CD4-positive, alpha-beta T cell treated with Interleukin-6 for 4 hours (primary cell): ENCODE results near the gene PTPN14.
"Not testable (repeated sequence)": the region's sequence is repeated elsewhere in the genome, so short reads cannot be mapped to it uniquely, and the experiment has no call there.

Source experiments
- DNase-seq: peaks from one replicate; pipeline ENCODE4 v3.0.0-alpha.2; 2020; ENCODE audit warnings: mixed read lengths

The PTPN14 gene

GRCh38 chr1:214540324-214540723, 11.1 kb downstream of the PTPN14 start:
- DNase-seq: no peak

- no peak for DNase-seq
Observed at GRCh38 chr1:214538496-214538895, 12.9 kb downstream of the PTPN14 start.

GRCh38 chr1:214537872-214538473, 13.4 kb downstream of the PTPN14 start:
- no peak for DNase-seq

GRCh38 chr1:214537219-214537618, 14.2 kb downstream of the PTPN14 start:
- DNase-seq: no peak

GRCh38 chr1:214532070-214532469, 19.3 kb downstream of the PTPN14 start:
- DNase-seq: no peak

- no peak for DNase-seq
Observed at GRCh38 chr1:214525535-214526019, 25.8 kb downstream of the PTPN14 start.

- DNase-seq: no peak
Observed at GRCh38 chr1:214524824-214525223, 26.6 kb downstream of the PTPN14 start.

GRCh38 chr1:214523124-214523824, 28.1 kb downstream of the PTPN14 start:
- DNase-seq: no peak

- DNase-seq: not testable (repeated sequence)
Observed at GRCh38 chr1:214521458-214521857, 29.9 kb downstream of the PTPN14 start.

- DNase-seq: no peak
Observed at GRCh38 chr1:214520544-214521165, 30.7 kb downstream of the PTPN14 start.

- no peak for DNase-seq
Observed at GRCh38 chr1:214518361-214518760, 33.0 kb downstream of the PTPN14 start.

GRCh38 chr1:214516434-214517326, 34.7 kb downstream of the PTPN14 start:
- DNase-seq: no peak

GRCh38 chr1:214515544-214516433, 35.6 kb downstream of the PTPN14 start:
- DNase-seq: no peak

- no peak for DNase-seq
Observed at GRCh38 chr1:214514819-214515383, 36.5 kb downstream of the PTPN14 start.

- no peak for DNase-seq
Observed at GRCh38 chr1:214514032-214514818, 37.2 kb downstream of the PTPN14 start.

- DNase-seq: no peak
Observed at GRCh38 chr1:214513394-214513793, 38.0 kb downstream of the PTPN14 start.

GRCh38 chr1:214511639-214511998, 39.8 kb downstream of the PTPN14 start:
- no peak for DNase-seq

- no peak for DNase-seq
Observed at GRCh38 chr1:214510914-214511638, 40.3 kb downstream of the PTPN14 start.

- no peak for DNase-seq
Observed at GRCh38 chr1:214510477-214510876, 40.9 kb downstream of the PTPN14 start.

- not testable (repeated sequence) for DNase-seq
Observed at GRCh38 chr1:214509622-214510021, 41.8 kb downstream of the PTPN14 start.
